Neural progenitor cell (in vitro differentiated cells): ENCODE data around the gene RNU4-1. TPM values are rescaled to one million over a fixed set of nuclear protein-coding genes. Genes with fewer than 3 reads are reported as not detected.

Experiments
- DNase-seq: peaks from one replicate; pipeline ENCODE4 v3.0.0-alpha.2; 2016; ENCODE audit warnings: low spot score
- H2AFZ ChIP-seq: fragments of 200-600 bp; sonication (generic); replicated peaks from 2 replicates; pipeline ENCODE4 v1.6.1; 2016; ENCODE audit warnings: antibody characterized with exemption
- H3F3A ChIP-seq: fragments of 200-600 bp; sonication (generic); 2 replicates; pipeline ENCODE4 v1.6.1; 2016; ENCODE audit warnings: antibody characterized with exemption, low read depth
- H3K27ac ChIP-seq: fragments of 200-600 bp; sonication (generic); 2 replicates; pipeline ENCODE4 v1.5.1; 2016; ENCODE audit warnings: mild to moderate bottlenecking
- H3K27me3 ChIP-seq: fragments of 200-600 bp; sonication (generic); 2 replicates; pipeline ENCODE4 v1.6.1; 2016; ENCODE audit warnings: mild to moderate bottlenecking, moderate library complexity
- H3K36me3 ChIP-seq: fragments of 200-600 bp; sonication (generic); 2 replicates; pipeline ENCODE4 v1.5.1; 2016
- H3K4me1 ChIP-seq: fragments of 200-600 bp; sonication (generic); 2 replicates; pipeline ENCODE4 v1.6.1; 2016; ENCODE audit warnings: mixed run types
- H3K4me2 ChIP-seq: fragments of 200-600 bp; sonication (generic); 2 replicates; pipeline ENCODE4 v1.6.1; 2016
- H3K4me3 ChIP-seq: fragments of 200-600 bp; sonication (generic); 2 replicates; pipeline ENCODE4 v1.5.1; 2016
- H3K79me2 ChIP-seq: fragments of 200-600 bp; sonication (generic); 2 replicates; pipeline ENCODE4 v1.6.1; 2016; ENCODE audit warnings: low read depth
- H3K9ac ChIP-seq: fragments of 200-600 bp; sonication (generic); 2 replicates; pipeline ENCODE4 v1.6.1; 2016
- H3K9me3 ChIP-seq: fragments of 200-600 bp; sonication (generic); 2 replicates; pipeline ENCODE4 v1.5.1; 2016; ENCODE audit warnings: low read depth
- H4K20me1 ChIP-seq: fragments of 200-600 bp; sonication (generic); 2 replicates; pipeline ENCODE4 v1.6.1; 2016; ENCODE audit warnings: low read depth
- H3K27ac Mint-ChIP-seq: 3 replicates; pipeline ENCODE4 v1.8.0; 2021; ENCODE audit warnings: mixed read lengths
- H3K27me3 Mint-ChIP-seq: 2 replicates; pipeline ENCODE4 v1.8.0; 2022; ENCODE audit warnings: low read depth, mild to moderate bottlenecking, inconsistent platforms, moderate library complexity, mixed read lengths; ENCODE audit not compliant: insufficient read depth
- H3K36me3 Mint-ChIP-seq: 3 replicates; pipeline ENCODE4 v1.8.0; 2021; ENCODE audit warnings: mixed read lengths
- H3K4me1 Mint-ChIP-seq: 3 replicates; pipeline ENCODE4 v1.8.0; 2021; ENCODE audit warnings: mixed read lengths
- H3K4me3 Mint-ChIP-seq: 3 replicates; pipeline ENCODE4 v1.8.0; 2021; ENCODE audit warnings: mild to moderate bottlenecking, moderate library complexity, mixed read lengths
- H3K9me3 Mint-ChIP-seq: 3 replicates; pipeline ENCODE4 v1.8.0; 2020; ENCODE audit warnings: mixed read lengths
- CTCF ChIP-seq: fragments of 200-600 bp; sonication (generic); IDR thresholded peaks from 2 replicates; pipeline ENCODE4 v1.5.1; 2017; ENCODE audit warnings: antibody characterized with exemption, mild to moderate bottlenecking
- EZH2 ChIP-seq: fragments of 200-600 bp; sonication (generic); IDR thresholded peaks from 2 replicates; pipeline ENCODE4 v1.6.1; 2017; ENCODE audit warnings: antibody characterized with exemption, mild to moderate bottlenecking, moderate library complexity
- EZH2phosphoT487 ChIP-seq: fragments of 200-600 bp; sonication (generic); IDR thresholded peaks from 2 replicates; pipeline ENCODE4 v1.6.1; 2017; ENCODE audit warnings: antibody characterized with exemption
- total RNA-seq: library from RNA; depleted of rRNA; stranded (reverse); fragments of >200 nt; gene quantifications from 2 replicates; pipeline ENCODE4 v1.2.3, GENCODE V29; 2015; ENCODE audit warnings: low replicate concordance

RNU4-1 gene
- total RNA-seq, 1 donor from 2014 or later: under 0.01 TPM

GRCh38 chr12:120321382-120322202 lies 28.6 kb upstream of the RNU4-1 start:
- TF ChIP-seq EZH2phosphoT487 (no peak), CTCF (no peak), EZH2 (no peak)
- no peak overlapping the region for H2AFZ ChIP-seq
- no peaks in the 10 kb centered on the region for H3K79me2 ChIP-seq
- H3K4me2 ChIP-seq: no peak overlapping the region
- no peaks in the 10 kb centered on the region for H3K36me3 ChIP-seq
- H3K27ac Mint-ChIP-seq: peak overlapping the region; percentile 10
- H3K27me3 Mint-ChIP-seq: peaks cover 13% of the 10 kb centered on the region
- H4K20me1 ChIP-seq: no peaks in the 10 kb centered on the region
- peaks cover 26% of the 10 kb centered on the region for H3F3A ChIP-seq
- no peaks in the 10 kb centered on the region for H3K9me3 Mint-ChIP-seq
- H3K27me3 ChIP-seq: peaks cover 8% of the 10 kb centered on the region
- H3K27ac ChIP-seq: no peak overlapping the region
- no peaks in the 10 kb centered on the region for H3K36me3 Mint-ChIP-seq
- no peak overlapping the region for H3K4me3 Mint-ChIP-seq
- peaks cover 16% of the 10 kb centered on the region for H3K4me1 Mint-ChIP-seq
- H3K9ac ChIP-seq: peak overlapping the region; percentile 21
- H3K4me1 ChIP-seq: peaks cover 4% of the 10 kb centered on the region
- no peaks in the 10 kb centered on the region for H3K9me3 ChIP-seq
- no peak for DNase-seq
- no peak overlapping the region for H3K4me3 ChIP-seq

- no peaks in the 10 kb centered on the region for H3K79me2 ChIP-seq
- peaks cover 30% of the 10 kb centered on the region for H3F3A ChIP-seq
- no peaks in the 10 kb centered on the region for H3K27me3 ChIP-seq
- no peaks in the 10 kb centered on the region for H3K36me3 Mint-ChIP-seq
- no peaks in the 10 kb centered on the region for H3K9me3 Mint-ChIP-seq
- peak overlapping the region; percentile 88 for H3K4me3 Mint-ChIP-seq
- H3K4me3 ChIP-seq: peak overlapping the region; percentile 44
- H2AFZ ChIP-seq: peak overlapping the region; percentile 14
- H3K9ac ChIP-seq: no peak overlapping the region
- H3K36me3 ChIP-seq: no peaks in the 10 kb centered on the region
- no peaks in the 10 kb centered on the region for H4K20me1 ChIP-seq
- peaks cover 11% of the 10 kb centered on the region for H3K4me1 Mint-ChIP-seq
- H3K27me3 Mint-ChIP-seq: peaks cover 2% of the 10 kb centered on the region
- TF ChIP-seq CTCF (peak; percentile 61), EZH2phosphoT487 (no peak)
- peaks cover 6% of the 10 kb centered on the region for H3K4me1 ChIP-seq
- peak; percentile 100 for DNase-seq
- no peaks in the 10 kb centered on the region for H3K9me3 ChIP-seq
- H3K27ac ChIP-seq: no peak overlapping the region
- peak overlapping the region; percentile 82 for H3K27ac Mint-ChIP-seq
- H3K4me2 ChIP-seq: peak overlapping the region; percentile 77
These were observed 24.4 kb upstream of the RNU4-1 start for GRCh38 chr12:120317224-120318105.

- no peaks in the 10 kb centered on the region for H3K79me2 ChIP-seq
- H3K27me3 Mint-ChIP-seq: peaks cover 2% of the 10 kb centered on the region
- TF ChIP-seq EZH2phosphoT487 (no peak), CTCF (no peak), EZH2 (no peak)
- H3K4me3 ChIP-seq: peak overlapping the region; percentile 44
- peak overlapping the region; percentile 77 for H3K4me2 ChIP-seq
- H3K27ac Mint-ChIP-seq: no peak overlapping the region
- peak overlapping the region; percentile 88 for H3K4me3 Mint-ChIP-seq
- H3K9me3 ChIP-seq: no peaks in the 10 kb centered on the region
- peaks cover 11% of the 10 kb centered on the region for H3K4me1 Mint-ChIP-seq
- no peaks in the 10 kb centered on the region for H3K36me3 ChIP-seq
- H3K9ac ChIP-seq: no peak overlapping the region
- no peak overlapping the region for H3K27ac ChIP-seq
- H3F3A ChIP-seq: peaks cover 24% of the 10 kb centered on the region
- H3K4me1 ChIP-seq: peaks cover 6% of the 10 kb centered on the region
- H3K9me3 Mint-ChIP-seq: no peaks in the 10 kb centered on the region
- peak overlapping the region; percentile 14 for H2AFZ ChIP-seq
- no peaks in the 10 kb centered on the region for H3K27me3 ChIP-seq
- H3K36me3 Mint-ChIP-seq: no peaks in the 10 kb centered on the region
- H4K20me1 ChIP-seq: no peaks in the 10 kb centered on the region
- DNase-seq: no peak
These were observed 23.8 kb upstream of the RNU4-1 start for GRCh38 chr12:120316798-120317223.
